HG03521 (cell line): ENCODE data around the gene LAG3.

Source experiments
- ATAC-seq: cut with Tn5 transposase; IDR thresholded peaks from one replicate; pipeline ENCODE4 v1.9.1; 2021; ENCODE audit warnings: mild to moderate bottlenecking, moderate library complexity; ENCODE audit not compliant: unreplicated experiment

Gene LAG3

GRCh38 chr12:6752921-6753771 lies 19.2 kb upstream of the LAG3 start, which contains the start of gene MLF2:
MLF2 (minus strand) TSS chr12:6753141; CDS start chr12:6752334, 807 bp downstream.
- peak; percentile 87 for ATAC-seq

DNA sequence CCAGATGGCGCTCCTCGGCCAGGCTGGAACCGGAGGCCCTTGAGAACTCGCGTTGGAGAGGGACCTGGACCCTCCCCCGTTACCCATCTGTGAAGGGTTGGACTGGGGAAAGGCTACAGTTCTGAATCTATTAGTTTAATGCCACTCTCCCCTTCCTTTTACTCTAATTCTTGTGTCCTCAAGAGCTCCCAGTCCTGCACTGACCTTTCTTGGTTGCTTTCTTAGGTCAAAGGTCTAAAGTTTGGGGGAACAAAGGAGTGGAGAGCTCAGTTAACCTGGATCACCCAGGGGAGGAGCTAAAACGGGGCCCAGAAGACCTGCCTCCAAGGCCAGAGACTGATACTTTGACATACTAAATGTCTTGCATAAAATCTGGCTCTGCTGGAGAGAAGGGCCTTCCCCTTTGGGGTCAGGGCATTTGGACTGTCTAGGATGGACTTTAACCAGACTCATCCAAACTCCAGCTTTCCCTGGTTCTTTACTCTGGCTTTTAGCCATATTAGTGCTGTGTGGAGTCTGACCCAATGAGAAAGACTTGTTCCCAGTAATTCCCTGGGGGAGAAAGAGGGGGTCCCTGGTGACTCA lies 18.5 kb upstream of the LAG3 start:
- ATAC-seq, result no peak

- ATAC-seq, result no peak
Observed at GRCh38 chr12:6754411-6754810, 17.9 kb upstream of the LAG3 start.

GRCh38 chr12:6757028-6757690 lies 15.2 kb upstream of the LAG3 start:
- ATAC-seq, result no peak

DNA sequence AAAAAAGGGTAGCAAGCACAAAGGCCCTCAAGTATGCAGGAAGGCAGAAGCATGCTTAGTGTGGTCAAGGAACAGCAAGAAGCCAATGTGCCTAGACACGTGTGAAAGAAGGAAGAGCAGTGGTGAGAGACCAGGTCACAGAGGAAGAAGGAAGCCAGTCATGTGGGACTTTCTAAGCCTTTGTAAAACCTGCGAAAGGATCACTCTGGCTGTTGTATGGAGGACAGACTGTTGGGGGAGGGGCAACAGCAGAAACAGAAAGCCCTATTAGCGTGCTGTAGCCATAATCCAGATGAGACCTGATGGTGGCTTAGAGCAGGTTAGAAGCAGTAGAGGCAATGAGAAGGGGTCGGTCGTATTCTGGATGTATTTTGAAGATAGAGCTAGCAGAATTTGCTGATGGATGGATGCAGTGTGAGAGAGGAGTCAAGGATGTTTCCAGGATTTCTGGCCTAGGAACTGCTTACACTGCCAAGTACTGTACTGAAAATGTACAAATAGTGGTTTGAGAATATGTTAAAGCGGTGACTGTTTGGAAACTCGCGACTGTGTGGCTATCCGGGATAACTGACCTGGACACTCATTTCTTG lies 13.7 kb upstream of the LAG3 start:
- no peak for ATAC-seq

DNA sequence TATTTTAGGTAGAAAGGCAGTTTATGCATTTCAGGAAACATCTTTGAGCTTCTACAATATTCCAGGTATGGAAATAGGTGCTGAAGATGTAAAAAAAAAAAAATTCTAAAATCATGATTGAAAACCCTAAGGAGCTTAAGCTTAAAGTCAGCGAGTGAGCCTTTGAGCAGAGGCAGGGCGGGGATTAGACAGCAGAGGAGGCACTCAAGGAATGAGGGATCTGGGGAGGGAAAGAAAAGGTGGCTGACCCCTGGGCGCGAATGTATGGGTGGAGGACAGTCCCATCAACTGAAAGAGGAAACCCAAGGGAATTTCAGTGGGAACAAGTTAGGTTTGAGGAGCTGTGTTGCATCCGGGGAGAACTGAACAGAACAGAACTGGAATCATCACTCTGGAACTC lies 12.6 kb upstream of the LAG3 start:
- no peak for ATAC-seq

DNA sequence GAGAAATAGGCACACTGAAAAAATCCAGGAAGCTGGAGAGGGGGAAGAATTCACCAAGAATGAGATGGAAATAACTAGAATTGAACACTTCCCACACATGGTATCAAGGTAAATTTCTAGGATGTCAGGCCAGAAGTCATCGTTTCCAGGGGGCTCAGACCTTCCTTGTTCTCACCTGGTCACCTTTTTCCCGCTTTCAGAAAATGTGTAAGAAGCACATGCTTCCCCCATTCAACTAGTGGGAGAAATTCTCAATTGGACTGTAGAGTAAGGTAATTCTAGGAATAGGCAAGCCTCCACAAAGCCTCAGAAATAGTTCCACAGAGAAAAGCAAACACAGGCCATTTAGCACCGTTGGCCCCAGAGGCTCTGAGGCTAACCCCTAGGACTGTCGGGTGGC lies 8.9 kb upstream of the LAG3 start:
- ATAC-seq, result no peak

- peak; percentile 74 for ATAC-seq
Observed at GRCh38 chr12:6764011-6764828, 8.1 kb upstream of the LAG3 start.

- no peak for ATAC-seq
Observed at GRCh38 chr12:6765048-6765633, 7.2 kb upstream of the LAG3 start.

DNA sequence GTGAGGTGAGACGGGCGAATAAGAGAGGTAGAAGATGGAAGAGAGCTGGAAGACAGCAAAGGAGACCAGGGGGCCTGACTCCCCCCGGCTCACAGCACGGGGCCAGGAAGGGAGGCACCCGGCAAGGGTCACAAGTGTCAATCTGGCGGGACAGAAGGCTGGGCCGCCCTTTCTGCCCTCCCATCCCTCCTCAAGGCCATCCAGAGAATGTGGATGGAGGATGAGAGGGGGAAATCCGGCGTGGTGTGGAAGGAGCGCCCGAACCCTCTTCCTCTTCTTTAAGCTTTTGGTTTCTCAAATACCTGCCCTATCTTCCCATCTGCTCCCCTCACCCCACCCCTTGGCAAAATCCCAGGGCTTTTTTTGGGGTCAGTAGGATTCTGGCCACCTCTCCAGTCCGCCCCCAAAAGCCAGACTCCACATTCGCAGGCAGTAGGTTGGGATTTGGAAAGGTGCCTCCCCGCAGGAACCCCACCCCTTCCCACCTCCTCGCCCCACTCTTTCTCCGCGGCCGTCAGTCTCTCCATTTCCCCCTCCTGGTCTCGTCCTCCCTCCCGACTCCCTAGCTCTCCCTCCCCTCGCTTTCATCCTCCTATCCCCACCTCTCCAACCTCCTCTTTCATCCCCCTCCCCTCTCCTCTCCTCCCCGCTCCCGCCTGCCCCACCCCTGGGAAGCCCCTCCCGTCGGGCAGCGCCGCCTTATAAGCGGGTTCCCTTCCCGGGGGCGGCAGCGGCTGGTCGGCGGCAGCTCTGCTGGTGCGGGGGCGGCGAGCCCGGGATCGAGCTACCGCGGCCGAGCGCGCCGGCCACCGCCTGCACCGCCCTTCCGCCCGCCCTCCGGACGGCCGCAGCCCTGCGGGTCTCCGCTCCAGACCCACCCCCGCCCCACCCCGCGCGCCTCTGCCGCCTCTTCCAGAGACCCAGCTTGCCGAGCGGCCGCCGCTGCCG lies 6.4 kb upstream of the LAG3 start, which contains the start of gene PTMS:
TSS of gene PTMS (plus strand) at position 730 of the 948 bp plus-strand sequence. CDS start 343 bp downstream, outside the sequence.
- ATAC-seq, result peak; percentile 12

GRCh38 chr12:6766651-6767349 lies 5.5 kb upstream of the LAG3 start:
- ATAC-seq, result peak; percentile 48

DNA sequence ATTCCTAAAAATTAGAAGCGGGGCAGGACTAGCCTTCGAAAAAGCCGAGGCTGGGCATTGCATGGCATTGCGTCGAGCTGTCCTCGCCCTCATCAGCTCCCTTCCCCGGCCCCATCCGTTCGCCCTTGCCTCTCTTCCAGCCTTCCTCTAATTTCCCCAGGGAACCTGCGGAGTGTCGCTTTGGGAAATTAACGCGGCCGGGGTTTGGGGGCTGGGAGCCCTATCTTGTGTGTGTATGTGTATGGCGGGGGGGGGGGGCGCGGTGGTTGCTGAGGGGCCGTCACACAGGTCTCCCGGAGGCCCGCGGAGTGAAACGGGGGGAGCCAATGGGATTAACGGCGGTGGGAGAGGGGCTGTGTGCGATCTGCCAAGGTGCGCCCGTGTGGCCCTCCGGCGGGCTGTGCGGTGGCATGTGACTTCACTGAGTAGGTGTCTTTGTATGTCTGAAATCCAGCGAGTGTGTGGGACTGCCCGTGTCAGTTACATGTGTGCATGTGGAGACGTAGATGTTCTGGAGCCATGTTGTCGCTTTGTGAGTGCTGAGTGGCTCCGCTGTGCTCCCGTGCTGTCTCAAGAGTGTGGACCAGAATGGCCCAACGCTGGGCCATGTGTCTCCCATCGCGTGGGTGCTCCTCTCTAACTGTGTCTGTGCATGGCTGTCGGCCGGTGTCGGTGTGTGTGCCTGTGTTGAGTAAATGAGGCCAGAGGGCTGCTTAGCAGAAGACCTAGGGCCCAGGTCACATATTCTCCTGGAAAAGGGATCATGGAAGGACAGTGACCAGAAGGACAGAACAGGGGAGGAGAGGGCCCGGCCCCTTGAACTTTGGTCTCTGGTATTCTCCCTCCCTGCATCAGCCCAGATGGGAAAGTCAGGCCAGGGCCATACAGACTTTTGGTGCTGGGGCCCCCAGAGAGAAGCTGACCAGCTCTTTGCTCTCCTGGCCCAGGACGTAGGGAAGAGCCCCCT lies 4.7 kb upstream of the LAG3 start:
- ATAC-seq, result no peak

- ATAC-seq, result no peak
Observed at GRCh38 chr12:6768437-6768914, 3.8 kb upstream of the LAG3 start.

GRCh38 chr12:6768990-6769389 lies 3.3 kb upstream of the LAG3 start:
- no peak for ATAC-seq

GRCh38 chr12:6769666-6770065 lies 2.7 kb upstream of the LAG3 start:
- ATAC-seq, result no peak

DNA sequence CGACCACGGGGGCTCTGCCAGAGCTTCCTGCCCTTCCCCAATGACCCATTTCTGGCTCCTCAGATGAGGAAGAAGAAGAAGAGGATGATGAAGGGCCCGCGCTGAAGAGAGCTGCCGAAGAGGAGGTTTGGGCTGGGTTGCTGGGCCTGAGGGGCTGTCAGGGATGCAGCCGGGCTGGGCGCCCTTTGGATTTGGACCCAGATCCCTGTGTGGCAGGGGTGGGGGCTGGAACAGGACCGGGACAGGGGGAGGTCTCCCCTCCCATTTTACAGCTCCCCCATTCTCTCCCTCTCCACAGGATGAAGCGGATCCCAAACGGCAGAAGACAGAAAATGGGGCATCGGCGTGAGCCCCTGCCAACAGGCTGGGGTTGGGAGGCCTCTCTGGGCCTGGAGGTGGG lies 2.2 kb upstream of the LAG3 start:
- ATAC-seq, result no peak

- ATAC-seq, result no peak
Observed at GRCh38 chr12:6770600-6770999, 1.7 kb upstream of the LAG3 start.
